Measurements from ENCODE around the gene PDGFB.

GRCh38 chr22:39178206-39179111, 66.3 kb downstream of the PDGFB start:
- no peak for TF ChIP-seq CTCF (IDR thresholded peaks at IDR 0.05; ENCODE audit: poor library complexity)
- TF ChIP-seq EZH2phosphoT487 (IDR thresholded peaks at IDR 0.05; ENCODE audit: low read depth, severe bottlenecking, unreplicated experiment) = no peak

All from hepatocyte (in vitro differentiated cells).